Renal cortical epithelial cell (primary cell): Measurements from ENCODE around the gene NTMT2. TPM values are rescaled to one million over a fixed set of nuclear protein-coding genes. Genes with fewer than 3 reads are reported as not detected.
"Not testable (repeated sequence)": the region's sequence is repeated elsewhere in the genome, so short reads cannot be mapped to it uniquely, and the experiment has no call there.

Experiments used
- DNase-seq: peaks from one replicate; pipeline ENCODE4 v3.0.0-alpha.2; 2011; ENCODE audit warnings: low read depth
- total RNA-seq: library from RNA; depleted of rRNA; stranded (reverse); fragments of >200 nt; gene quantifications from 2 replicates; pipeline ENCODE4 v1.2.3, GENCODE V29; 2014

NTMT2 gene
- not detected in 2 replicates for total RNA-seq

DNA sequence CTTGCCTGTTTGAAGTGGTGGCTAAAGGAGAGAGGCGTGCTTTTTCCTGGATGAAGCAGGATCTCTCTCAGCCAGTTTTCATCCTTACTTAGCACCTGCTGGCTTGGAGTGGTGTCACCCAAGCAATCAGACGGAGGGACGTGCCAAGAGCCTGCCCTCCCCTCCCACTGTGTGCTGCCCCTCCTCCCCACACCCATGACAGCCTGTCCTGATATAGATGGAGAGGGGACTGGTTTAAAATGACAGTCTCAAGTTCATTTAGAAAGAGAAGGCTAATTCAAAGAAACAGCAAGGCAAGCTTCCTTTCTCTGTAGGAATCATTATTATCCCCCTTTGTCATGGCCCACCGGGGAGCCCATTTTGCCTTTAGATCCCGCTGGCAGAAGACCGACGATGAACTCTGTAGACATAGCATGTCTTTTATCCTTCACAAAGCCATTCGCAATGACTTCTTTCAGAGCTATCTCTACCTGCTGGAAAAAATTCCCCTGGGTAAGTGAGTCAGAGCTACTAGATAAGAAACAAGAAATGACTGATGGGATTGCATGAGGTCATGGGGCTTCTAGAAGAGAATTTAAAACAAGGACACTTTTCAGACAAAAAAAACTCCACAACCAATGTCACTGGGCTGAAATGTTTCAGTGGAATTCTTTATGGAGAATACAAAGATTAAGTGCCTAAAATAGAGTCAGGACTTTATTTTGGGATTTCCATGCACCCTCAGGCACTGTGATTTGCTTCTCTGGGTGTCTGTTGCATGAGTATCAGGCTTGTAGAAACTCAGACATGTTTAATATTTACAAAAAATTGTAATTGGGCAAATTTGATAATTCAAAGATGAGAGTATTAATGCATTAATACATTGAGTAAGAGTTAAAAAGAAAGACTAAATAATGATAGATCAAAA lies at the start of gene NTMT2:
Gene NTMT2 (plus strand): TSS at position 190 of the 907 bp plus-strand sequence. CDS start 149 bp downstream, at position 339.
- DNase-seq = no peak

DNA sequence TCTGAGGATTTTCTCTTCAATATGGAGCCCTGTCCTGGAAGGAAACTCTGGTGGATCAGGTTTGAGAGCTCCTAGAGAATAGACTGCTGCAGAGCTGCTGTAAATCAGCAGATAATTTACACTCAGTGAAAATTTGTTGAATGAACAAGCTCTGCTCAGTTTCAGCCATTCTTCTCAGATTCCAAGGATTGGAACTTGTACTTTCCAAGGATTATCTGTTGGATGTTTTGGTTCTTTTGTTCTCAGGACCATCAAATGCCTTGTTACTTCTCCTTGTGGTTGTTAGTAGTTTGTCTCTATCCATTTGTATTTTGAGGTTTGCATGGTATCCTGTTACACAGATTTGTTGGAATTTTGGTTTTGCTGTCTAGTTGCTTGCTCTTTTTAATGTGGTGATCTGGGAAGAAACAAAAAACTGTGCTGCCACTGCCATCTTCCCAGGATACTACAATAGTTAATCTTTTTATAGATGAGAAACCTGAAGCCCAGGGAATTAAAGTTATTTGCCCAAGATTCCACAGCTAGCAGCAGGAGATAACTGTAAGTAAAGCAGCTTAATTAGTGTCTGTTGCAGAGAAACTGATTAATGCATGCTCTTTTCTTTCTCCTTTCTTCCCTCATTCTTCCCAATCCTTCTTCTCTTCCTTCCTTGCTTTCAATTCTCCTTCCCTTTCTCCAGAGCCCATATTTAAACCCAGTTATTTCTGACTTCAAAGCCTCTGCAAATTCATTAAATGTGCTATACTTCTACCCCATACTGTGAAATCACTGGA lies 49.6 kb upstream of the NTMT2 start:
- DNase-seq = no peak

DNA sequence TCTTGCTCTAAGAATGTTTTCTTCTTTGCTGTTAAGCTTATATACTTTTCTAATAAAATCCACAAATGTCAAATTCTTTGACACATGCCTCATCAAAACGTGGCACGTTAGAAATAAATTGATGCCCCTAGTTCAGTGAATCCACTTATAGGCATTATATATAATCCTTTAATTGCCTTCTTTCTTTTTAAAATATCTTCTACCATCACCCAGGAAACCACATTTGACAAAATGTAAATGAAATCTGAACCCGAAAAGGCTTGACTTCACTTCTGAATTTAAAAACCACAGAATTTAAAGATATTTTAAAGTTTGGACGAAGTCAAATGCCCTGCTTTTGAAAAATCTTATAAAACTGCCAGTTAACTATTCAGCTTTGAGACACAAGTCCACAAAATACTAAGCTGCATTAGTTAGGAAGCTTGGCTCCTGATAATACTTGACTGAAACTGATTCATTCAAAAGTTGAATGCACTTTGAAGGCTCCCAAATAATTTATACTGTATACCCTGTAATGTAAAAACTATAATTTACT lies 48.9 kb upstream of the NTMT2 start:
- no peak for DNase-seq

DNA sequence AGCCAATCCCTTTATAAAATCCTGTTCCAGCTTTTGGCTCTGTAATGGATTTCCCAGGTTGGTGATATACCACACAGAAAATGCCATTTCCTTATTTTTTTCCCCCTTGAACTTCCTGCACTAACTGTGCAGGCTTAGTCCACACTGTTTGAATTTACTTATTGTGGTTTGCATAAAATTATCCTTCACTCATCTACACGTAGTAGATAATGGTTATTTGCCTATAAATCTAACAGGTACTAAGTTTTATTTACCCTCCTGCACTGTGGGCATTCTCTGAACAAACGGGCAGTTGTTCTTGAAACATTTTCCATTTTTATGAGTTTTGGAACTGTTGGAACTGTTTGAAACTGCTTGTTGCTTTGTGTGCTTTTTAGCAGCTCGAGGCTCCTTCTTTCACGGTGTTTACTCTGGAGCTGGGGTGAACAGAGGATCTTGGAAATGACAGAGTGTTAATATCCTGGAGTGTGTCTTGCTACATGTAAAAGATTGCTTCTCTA lies 48.3 kb upstream of the NTMT2 start:
- no peak for DNase-seq

DNA sequence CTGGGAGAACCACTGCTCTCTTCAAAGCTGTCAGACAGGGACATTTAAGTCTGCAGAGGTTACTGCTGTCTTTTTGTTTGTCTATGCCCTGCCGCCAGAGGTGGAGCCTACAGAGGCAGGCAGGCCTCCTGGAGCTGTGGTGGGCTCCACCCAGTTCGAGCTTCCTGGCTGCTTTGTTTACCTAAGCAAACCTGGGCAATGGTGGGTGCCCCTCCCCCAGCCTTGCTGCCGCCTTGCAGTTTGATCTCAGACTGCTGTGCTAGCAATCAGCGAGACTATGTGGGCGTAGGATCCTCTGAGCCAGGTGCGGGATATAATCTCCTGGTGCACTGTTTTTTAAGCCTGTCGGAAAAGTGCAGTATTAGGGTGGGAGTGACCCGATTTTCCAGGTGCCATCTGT lies 32.6 kb upstream of the NTMT2 start:
- DNase-seq = not testable (repeated sequence)

DNA sequence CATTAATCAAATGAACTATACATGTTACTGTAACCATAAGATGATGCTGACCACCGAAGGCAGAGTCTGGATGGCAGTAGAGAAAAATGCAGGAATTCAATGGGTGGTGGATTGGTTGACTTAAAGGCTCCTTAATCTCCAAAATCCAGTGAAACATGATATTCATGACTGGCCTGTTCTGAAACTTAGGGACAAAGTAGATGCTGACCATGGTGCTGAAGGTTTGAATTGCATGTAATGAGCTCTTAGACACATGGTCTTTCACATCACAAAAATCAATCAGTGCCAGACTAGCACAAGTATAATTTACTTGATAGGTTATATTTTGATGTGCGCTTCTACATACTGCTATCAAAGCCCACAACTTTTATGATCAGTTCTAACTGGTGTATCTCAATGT lies 30.9 kb upstream of the NTMT2 start:
- peak; percentile 34 for DNase-seq

DNA sequence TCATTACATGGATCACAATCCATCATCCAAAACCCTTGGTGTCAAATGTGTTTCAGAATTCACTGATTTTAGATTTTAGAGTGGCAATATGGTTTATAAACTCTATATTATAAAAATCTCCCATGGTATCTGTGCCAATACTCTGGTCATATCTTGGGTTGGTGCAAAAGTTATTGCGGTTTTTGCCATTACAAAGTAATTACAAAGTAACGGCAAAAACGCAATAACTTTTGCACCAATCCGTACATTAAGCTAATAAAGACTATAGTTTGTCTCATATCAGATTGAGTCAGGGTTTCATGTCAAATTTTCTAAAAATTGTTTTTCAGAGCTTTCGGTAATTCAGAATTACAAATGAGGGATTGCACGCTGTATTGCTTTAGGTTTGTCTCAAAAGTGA lies 23.4 kb upstream of the NTMT2 start:
- DNase-seq = no peak

DNA sequence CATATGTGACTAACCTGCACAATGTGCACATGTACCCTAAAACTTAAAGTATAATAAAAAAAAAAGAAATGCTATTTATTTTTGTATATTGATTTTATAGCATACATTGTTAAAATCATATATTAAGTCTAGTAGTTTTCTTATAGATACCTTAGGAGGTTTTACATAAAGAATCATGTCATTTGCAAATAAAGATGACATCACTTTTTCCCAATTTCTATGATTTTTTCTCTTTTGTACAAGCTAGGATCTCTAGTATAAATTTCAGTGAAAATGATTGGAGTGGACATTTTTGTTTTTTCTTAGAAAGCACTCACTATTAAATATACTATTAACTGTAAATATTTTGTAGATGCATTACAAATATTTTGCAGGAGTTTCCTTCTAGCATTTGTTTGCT lies 20.5 kb upstream of the NTMT2 start:
- DNase-seq = no peak

DNA sequence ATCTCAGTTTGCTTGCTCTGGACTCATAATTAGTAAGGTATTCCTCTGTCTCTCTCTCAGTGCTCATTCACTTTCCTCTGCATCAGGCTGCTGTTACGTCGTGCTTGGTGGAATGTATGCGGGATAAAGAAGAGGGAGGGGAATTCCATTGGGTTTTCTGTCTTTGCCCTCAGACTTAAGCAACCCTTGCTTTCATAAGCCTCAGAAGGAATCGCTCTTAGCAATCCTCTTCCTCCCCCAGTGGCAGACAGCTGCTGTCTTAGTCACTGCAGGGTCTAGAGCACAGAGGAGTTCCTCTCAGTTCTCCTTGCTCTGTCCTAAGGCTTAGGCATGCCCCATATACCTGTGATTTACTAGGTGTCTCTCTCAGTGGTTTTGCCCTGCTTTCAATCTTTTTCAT lies 19.1 kb upstream of the NTMT2 start:
- peak; percentile 69 for DNase-seq

DNA sequence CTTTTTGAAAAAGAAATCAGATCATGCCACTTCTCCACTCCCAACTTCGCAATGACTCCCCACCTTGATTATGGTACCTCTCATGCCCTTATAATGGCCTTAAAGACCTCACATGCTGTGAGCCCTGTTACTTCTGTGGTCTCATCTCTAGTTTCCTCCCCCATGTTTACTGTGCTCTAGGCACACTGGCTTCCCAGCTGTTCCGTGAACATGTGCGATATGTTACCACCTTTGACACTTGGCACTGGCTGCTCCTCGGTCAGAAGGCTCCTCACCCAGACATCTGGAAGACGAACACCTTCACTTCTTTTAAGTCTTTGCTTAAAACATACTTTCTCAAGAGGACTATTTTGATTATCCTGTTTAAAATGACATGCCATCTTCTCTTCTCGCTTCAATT lies 14.3 kb upstream of the NTMT2 start:
- DNase-seq = no peak

DNA sequence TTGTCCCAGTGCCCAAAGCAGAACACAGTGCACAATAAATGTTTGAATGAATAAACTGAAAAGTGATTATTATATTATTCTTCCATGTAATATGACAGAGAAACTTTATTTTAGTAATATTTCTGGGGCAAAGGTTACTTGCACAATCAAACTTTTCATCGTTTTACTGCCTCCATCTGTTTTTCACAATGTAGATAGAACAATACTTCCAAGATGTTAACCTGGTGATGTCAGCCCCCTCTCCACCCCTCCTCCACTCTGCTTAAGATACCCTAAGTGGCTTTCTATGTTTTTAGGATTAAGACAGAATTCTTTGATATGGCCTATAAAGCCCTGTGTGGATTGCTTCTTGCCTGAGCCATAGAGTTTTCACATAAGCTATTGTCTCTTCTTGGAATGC lies 13.8 kb upstream of the NTMT2 start:
- no peak for DNase-seq

DNA sequence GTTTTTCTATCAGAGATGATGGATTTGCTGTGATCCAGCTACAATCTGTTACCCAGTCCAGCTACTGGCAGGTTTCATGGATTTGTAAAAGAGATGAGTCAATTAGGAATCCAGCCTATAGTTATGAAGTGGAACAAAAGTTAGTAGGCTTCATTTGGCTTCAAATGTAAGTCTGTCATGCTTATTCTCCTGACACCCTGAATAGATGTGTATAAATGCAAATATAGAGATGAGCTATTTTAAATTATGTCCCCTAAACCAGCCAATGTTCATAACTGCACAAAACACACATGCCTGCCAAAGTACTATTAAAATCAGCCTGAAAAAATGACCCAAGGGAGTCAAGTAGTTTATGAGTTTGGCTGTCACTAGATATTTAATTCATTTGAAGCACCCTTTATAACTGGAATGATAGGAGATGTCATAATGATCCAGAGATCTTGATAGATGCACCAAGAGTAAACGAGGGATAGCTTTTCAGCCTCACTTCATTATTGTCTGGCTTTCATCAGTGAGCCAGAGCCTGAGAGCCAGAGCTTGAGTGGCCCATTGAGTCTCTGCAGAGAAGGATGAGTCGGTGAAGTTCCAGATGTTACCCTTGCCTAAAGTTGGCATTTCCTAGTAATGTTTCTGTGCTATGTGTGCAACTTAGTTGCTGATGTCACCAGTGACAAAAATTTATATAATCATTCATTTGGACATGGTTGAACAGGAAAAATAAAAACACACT lies 11.8 kb upstream of the NTMT2 start:
- no peak for DNase-seq

DNA sequence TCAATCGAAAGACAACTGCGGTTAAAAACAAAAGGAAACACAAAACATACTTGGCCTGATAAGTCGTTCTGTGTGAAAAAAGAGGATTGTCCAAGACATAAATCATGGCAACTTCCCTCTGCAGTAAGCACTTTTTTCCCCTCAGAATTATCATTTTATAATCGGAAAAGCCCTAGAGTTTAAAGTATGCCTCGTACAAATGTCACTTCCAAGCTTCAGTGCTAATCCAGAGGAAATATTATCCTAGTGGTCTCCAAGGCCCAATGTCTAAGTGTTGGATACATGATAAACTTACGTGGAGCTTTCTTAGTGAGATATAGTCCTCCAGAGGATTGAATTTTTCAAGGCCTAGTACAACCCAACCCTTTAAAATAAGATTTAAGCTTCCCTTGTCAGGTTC lies 11.2 kb upstream of the NTMT2 start:
- no peak for DNase-seq

DNA sequence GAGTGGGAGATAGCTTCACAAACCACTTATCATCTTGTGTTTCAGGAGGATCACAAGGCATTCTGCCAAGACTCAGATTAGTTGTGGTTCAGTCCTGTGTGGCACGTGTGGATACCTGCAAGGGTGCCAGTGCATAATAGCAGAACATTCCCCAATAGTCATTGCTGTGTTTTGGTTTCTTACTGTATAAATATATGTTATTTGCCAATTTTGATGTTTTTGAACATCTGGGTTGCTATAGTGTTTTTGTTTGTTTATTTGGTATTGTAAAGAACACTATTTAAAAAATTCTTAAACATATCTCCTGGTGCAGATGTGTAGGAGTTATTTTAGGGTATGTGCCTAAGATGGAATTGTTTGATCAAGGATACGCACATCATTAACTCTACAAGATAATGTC lies 5.4 kb upstream of the NTMT2 start:
- no peak for DNase-seq

DNA sequence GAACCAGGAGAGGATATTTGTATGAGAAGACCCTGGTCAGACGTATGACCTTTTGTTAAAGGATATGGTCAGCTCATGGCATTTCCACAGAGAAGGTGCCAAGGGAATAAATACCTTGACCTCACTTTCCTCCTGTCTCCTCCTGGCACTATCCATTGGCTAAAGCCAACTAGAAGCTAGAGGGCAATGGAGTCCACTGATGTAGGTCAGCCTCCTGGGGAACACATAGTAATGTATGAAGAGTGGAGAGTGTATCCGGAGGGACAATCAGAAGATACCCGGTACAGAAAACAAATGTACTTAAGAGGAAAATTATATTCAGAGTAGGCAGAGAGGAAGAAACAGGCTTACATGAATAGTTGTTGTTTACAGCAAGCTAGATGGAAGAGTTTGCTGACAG lies 698 bp upstream of the NTMT2 start:
- DNase-seq = no peak

DNA sequence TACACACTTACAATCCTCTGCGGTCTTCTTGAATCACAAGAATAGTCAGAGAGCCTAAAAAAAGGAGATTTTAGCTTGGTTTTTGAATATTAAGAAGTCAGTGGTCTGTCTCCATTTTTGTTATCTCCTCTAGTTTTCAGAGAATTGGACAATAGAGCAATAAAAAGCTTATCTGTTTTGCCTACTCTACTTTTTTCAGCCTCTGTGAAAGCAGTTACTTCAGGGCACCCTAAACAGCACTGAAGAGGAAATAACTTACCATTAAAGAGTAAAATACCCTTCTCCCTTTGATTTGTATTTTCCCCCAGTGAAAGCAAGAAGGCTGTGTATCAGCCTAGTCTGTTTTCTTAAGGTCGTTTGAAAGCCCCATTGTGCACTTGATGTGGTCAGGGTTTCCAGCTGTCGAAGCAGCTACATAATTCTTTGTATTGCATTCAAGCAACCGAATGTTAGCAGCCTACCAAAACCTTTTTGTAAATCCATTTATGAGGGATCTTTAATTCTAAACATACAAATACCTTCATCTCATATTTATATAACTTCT lies 1.0 kb downstream of the NTMT2 start:
- DNase-seq = no peak

DNA sequence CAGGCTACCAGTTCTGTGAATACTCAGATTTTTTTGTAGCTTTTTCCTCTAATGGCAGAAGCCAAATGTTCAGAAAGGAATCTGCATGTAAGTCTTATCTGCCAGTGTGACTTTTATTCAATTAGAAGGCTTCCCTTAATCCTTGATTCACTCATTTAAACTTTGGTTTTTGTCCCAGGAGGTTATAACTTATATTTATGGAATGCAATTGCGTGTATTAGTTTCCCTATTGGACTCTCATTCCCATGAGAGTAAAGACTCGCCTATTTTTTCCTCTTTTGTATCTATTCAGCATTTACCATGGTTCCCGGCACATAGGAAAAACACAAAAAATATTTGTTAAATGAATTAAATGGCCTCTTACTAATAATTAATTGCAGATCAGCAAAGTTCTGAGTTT lies 3.5 kb downstream of the NTMT2 start:
- DNase-seq = no peak

DNA sequence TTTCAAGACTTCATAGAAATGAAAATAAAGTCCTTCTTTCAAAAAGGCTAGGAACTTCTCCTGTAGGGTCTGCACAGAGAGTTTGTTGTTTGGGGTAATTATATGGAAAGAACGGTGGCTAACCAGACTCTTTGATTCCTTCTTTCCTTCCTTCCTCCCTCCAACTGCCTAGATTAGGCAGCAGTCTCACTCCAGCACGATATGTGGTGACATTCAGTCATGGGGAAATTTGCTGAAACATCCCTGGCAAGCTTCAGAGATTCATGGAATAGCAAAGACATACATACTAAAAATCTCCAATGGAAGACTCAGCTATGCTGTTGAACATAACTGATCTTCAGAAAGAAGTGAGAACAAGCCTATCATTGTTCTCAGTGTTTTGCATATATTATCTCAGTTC lies 4.3 kb downstream of the NTMT2 start:
- no peak for DNase-seq

DNA sequence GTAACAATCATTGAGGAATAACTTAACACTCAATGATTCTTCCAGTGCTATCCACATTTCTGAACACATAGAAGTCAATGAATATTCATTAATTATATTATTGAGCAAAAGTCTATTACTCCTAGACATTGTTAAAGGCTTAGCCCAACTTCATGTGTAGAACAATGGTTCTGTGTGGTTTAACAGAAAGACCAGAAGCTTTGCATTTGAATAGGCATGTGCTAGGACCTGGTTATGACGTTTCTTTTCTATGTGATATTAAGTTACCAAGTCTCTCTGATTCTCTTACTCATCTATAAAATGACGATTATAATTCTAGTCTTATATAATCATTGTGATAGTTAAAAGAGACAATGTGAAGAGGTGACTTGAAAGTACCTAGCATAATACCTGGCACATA lies 5.2 kb downstream of the NTMT2 start:
- DNase-seq = no peak

DNA sequence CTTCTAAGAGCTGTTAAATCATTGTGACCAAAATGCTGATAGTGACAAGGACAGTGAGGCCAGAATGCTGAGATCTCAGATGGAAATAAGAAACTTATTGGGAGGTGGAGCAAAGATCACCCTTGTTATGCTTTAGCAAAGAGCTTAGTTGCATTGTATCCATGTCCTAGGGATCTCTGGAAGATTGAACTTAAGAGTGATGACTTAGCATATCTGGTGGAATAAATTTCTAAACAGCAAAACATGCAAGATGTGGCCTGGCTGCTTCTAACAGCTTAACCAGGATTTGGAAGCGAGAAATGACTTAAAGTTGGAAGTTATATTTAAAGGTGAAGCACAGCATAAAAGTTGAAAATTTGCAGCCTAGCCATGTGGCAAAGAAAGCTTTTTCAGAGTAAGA lies 7.7 kb downstream of the NTMT2 start:
- no peak for DNase-seq

DNA sequence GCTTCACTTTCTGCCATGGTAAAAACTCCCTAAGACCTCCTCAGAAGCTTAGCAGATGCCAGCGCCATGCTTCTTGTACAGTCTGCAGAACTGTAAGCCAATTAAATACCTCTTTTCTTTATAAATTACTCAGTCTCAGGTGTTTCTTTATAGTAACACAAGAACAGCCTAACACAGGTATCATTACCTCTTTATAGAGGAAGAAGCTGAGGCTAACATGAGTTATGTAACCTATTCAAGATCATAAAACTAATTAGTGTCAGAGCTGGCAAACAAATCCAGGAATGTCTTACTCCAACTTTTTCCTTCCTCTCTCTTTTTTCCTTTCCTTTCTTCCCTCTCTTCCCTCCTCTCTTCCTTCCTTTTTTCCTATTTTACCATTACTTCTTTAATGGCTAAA lies 9.3 kb downstream of the NTMT2 start:
- no peak for DNase-seq

DNA sequence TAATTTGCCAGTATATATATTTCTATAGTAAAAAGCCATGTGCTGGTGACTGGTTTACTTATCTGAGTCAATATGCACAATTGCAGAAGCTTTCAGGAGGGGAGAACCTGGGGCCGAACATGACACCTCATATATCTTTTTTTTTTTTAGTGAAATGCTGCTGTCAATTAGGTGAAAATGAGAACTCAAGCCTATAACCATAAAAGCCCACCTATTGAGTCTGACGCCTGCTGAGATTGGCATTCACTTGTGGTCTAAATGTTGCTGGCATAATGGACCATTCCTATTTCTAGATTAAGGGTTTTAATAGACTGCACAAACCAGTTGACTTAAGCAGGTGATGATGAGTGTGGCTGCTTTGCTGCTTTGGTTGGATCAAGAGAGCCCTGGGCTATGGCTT lies 10.8 kb downstream of the NTMT2 start:
- DNase-seq = no peak
